Dedifferentiated amniotic fluid mesenchymal stem cell (primary cell): ENCODE data around the gene KHNYN.

Experiments
- DNase-seq: peaks from one replicate; pipeline ENCODE4 v3.0.0-alpha.2; 2016; ENCODE audit errors: extremely low spot score

The KHNYN gene

GRCh38 chr14:24422694-24423601 lies 6.8 kb upstream of the KHNYN start:
- no peak for DNase-seq

GRCh38 chr14:24425704-24426103 lies 4.0 kb upstream of the KHNYN start:
- peak; percentile 68 for DNase-seq

- DNase-seq, result no peak
Observed at GRCh38 chr14:24426150-24426911, 3.4 kb upstream of the KHNYN start.

GRCh38 chr14:24426912-24427536 lies 2.7 kb upstream of the KHNYN start:
- DNase-seq, result no peak

GRCh38 chr14:24427537-24428508 lies 1.9 kb upstream of the KHNYN start:
- DNase-seq, result no peak

GRCh38 chr14:24428628-24429394 lies 943 bp upstream of the KHNYN start:
- DNase-seq, result no peak

GRCh38 chr14:24430143-24430681 lies 458 bp downstream of the KHNYN start:
- DNase-seq, result peak; percentile 58

- peak; percentile 52 for DNase-seq
Observed at GRCh38 chr14:24430682-24431568, 1.2 kb downstream of the KHNYN start.

- peak; percentile 95 for DNase-seq
Observed at GRCh38 chr14:24431569-24432258, 2.0 kb downstream of the KHNYN start.

- no peak for DNase-seq
Observed at GRCh38 chr14:24432259-24433131, 2.7 kb downstream of the KHNYN start.

- DNase-seq, result no peak
Observed at GRCh38 chr14:24434036-24434435, 4.3 kb downstream of the KHNYN start.

- DNase-seq, result no peak
Observed at GRCh38 chr14:24434676-24435075, 4.9 kb downstream of the KHNYN start.

GRCh38 chr14:24435192-24435810 lies 5.5 kb downstream of the KHNYN start:
- no peak for DNase-seq

GRCh38 chr14:24435998-24436354 lies 6.2 kb downstream of the KHNYN start:
- no peak for DNase-seq

- DNase-seq, result peak; percentile 40
Observed at GRCh38 chr14:24436355-24437019, 6.7 kb downstream of the KHNYN start.

GRCh38 chr14:24437020-24437735 lies 7.4 kb downstream of the KHNYN start:
- DNase-seq, result no peak
